Measurements from ENCODE around the gene DDX50. TPM values are rescaled to one million over a fixed set of nuclear protein-coding genes. Genes with fewer than 3 reads are reported as not detected.

The DDX50 gene
- total RNA-seq, 4 donors from 2014 or later: 33.0 to 49.6 (median 47.4) TPM

DNA sequence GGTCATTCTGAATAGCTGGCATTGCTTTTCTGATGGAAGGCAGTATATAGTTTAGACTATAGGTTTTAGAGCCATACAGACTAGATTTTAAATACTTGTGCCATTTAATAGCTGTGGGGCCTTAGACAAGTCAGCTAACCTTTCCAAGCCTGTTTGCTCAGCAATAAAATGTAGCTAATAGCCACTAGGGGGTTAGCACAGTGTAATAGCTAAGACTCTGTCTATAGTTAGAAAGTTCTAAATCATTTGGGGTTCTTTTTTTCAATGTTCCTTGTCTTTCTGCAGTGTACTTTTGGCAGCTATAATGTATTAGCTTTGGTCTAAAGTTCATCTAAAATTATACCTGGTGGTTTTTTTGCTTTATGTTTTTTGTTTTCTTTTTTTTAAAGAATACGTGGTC is 80.0 kb downstream of the DDX50 start:
- no peaks in the 10 kb centered on the region for H3K9me3 ChIP-seq
- H3K27ac ChIP-seq (replicated peaks in 1 of 4): no peak overlapping the region
- no peak for TF ChIP-seq EP300 (IDR thresholded peaks at IDR 0.05)
- TF ChIP-seq, protein P1, sequence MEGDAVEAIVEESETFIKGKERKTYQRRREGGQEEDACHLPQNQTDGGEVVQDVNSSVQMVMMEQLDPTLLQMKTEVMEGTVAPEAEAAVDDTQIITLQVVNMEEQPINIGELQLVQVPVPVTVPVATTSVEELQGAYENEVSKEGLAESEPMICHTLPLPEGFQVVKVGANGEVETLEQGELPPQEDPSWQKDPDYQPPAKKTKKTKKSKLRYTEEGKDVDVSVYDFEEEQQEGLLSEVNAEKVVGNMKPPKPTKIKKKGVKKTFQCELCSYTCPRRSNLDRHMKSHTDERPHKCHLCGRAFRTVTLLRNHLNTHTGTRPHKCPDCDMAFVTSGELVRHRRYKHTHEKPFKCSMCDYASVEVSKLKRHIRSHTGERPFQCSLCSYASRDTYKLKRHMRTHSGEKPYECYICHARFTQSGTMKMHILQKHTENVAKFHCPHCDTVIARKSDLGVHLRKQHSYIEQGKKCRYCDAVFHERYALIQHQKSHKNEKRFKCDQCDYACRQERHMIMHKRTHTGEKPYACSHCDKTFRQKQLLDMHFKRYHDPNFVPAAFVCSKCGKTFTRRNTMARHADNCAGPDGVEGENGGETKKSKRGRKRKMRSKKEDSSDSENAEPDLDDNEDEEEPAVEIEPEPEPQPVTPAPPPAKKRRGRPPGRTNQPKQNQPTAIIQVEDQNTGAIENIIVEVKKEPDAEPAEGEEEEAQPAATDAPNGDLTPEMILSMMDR (IDR thresholded peaks at IDR 0.05): no peak
- no peak for TF ChIP-seq POLR2A (IDR thresholded peaks at IDR 0.05; ENCODE audit: low read depth)
- no peak for TF ChIP-seq POLR2AphosphoS5 (IDR thresholded peaks at IDR 0.05)
- H3K36me3 ChIP-seq: peaks cover 57 to 97% (median 82%) of the 10 kb centered on the region in 4 donors
- no peak overlapping the region for H3K4me3 ChIP-seq
- no peak for DNase-seq (ENCODE audit: extremely low spot score)
- no peaks in the 10 kb centered on the region for H3K4me1 ChIP-seq
- intact Hi-C loops (cut with DNase I): loop anchor here (10.0 kb wide), 1 partner anchor 204 kb away; the partner anchor contains the start of gene SUPV3L1
- WGBS: 85% methylated on average over 1 of the region's 1 CpG
- H3K27me3 ChIP-seq: no peaks in the 10 kb centered on the region

DNA sequence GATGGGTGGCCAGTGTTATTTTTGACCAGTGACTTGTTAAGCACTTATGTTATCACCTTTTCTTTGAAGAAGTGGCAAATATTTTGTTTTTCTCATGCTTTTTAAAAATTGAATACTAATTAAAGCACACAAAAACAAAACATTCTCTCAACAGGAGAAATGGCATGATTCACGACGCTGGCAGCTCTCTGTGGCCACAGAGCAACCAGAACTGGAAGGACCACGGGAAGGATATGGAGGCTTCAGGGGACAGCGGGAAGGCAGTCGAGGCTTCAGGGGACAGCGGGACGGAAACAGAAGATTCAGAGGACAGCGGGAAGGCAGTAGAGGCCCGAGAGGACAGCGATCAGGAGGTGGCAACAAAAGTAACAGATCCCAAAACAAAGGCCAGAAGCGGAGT is 81.3 kb downstream of the DDX50 start:
- Histone ChIP-seq H3K36me3 (peaks cover 45 to 84% (median 70%) of the 10 kb centered on the region in 4 donors), H3K4me1 (no peaks in the 10 kb centered on the region), H3K27ac (replicated peaks in 1 of 4) (no peak overlapping the region), H3K27me3 (no peaks in the 10 kb centered on the region), H3K9me3 (no peaks in the 10 kb centered on the region), H3K4me3 (no peak overlapping the region)
- no peak for TF ChIP-seq POLR2A (IDR thresholded peaks at IDR 0.05; ENCODE audit: low read depth)
- TF ChIP-seq, protein P1 (IDR thresholded peaks at IDR 0.05): no peak
- intact Hi-C loops (cut with DNase I): loop anchor here (10.0 kb wide), 1 partner anchor 202 kb away; the partner anchor contains the start of gene SUPV3L1
- 93% methylated on average over 11 of the region's 11 CpGs for WGBS
- peak; percentile 53 for DNase-seq (ENCODE audit: extremely low spot score)

DNA sequence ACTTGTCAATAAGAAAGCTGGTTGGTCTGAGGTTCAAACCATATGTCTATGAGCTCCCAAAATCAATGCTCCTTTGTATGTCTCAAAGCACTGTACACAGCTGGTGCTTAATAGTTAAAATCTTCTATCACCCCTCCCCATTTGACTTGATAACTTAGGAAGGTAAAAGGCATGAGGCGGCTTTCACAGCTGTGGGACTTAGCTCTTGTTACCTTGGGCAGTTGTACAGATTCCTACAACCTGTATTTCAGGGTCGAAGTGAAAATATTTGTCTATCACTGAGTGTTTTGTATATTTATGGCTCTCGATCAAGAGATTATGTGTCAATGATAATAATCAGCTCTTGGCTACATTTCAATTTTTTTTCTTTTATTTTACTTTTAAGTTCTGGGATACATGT is 86.5 kb downstream of the DDX50 start:
- H3K27ac ChIP-seq (replicated peaks in 1 of 4): no peak overlapping the region
- no peak overlapping the region for H3K4me3 ChIP-seq
- peaks cover 11 to 33% (median 23%) of the 10 kb centered on the region in 4 donors for H3K36me3 ChIP-seq
- DNase-seq (ENCODE audit: extremely low spot score): no peak
- no peaks in the 10 kb centered on the region for H3K27me3 ChIP-seq
- no peaks in the 10 kb centered on the region for H3K9me3 ChIP-seq
- no peak for TF ChIP-seq POLR2AphosphoS5 (IDR thresholded peaks at IDR 0.05)
- TF ChIP-seq, protein P1 (IDR thresholded peaks at IDR 0.05): no peak
- no peak for TF ChIP-seq EP300 (IDR thresholded peaks at IDR 0.05)
- TF ChIP-seq POLR2A (IDR thresholded peaks at IDR 0.05; ENCODE audit: low read depth): no peak
- 86% methylated on average over 3 of the region's 3 CpGs for WGBS
- intact Hi-C loops (cut with DNase I): loop anchor here (10.0 kb wide), 1 partner anchor 197 kb away; the partner anchor contains the start of gene SUPV3L1
- H3K4me1 ChIP-seq: peaks cover 35 to 44% (median 39%) of the 10 kb centered on the region in 4 donors

DNA sequence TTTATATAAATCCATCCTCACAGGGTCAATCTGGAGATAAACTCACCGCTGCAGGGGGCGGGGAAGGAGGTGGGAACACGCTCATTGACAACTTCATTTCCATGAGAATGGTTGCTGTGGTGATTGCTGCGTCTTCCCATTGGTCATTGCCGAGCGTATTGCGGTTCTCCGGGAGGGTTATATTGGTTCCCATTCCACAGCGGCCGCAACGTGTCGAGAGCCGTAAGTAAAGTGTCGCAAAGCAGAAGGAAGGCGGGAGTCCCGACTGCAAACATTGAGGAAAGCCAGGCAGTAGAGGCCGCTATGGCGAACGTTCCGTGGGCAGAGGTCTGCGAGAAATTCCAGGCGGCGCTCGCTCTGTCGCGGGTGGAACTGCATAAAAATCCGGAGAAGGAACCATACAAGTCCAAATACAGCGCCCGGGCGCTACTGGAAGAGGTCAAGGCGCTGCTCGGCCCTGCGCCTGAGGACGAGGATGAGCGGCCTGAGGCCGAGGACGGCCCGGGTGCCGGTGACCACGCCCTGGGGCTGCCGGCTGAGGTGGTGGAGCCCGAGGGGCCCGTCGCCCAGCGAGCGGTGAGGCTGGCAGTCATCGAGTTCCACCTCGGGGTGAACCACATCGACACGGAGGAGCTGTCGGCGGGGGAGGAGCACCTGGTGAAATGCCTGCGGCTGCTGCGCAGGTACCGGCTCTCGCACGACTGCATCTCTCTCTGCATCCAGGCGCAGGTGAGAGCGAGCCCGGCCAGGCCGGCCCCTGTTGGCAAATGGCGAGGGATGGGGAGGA is 87.6 kb downstream of the DDX50 start, which contains the start of gene KIFBP:
Gene KIFBP, plus strand, starts transcription at position 274 of the 787 bp plus-strand sequence. Its CDS starts 30 bp downstream, at position 304.
- H3K4me3 ChIP-seq: peak within 1 kb of the TSS; percentile 75 to 97 (median 80)
- TF ChIP-seq, protein P1 (IDR thresholded peaks at IDR 0.05): peak; percentile 39 to 52 (median 52)
- TF ChIP-seq EP300 (IDR thresholded peaks at IDR 0.05) (no peak), POLR2A (IDR thresholded peaks at IDR 0.05; ENCODE audit: low read depth) (peak; percentile 32), POLR2AphosphoS5 (IDR thresholded peaks at IDR 0.05) (peak; percentile 97 to 98)
- no peaks in the 10 kb centered on the region for H3K27me3 ChIP-seq
- H3K27ac ChIP-seq (replicated peaks in 1 of 4): peak within 1 kb of the TSS; percentile 84 to 89 (median 88)
- H3K9me3 ChIP-seq: no peaks in the 10 kb centered on the region
- WGBS: 0% methylated on average over 33 of the region's 62 CpGs
- intact Hi-C loops (cut with DNase I): loop anchor here (10.0 kb wide), 1 partner anchor 196 kb away; the partner anchor contains the start of gene SUPV3L1
- H3K36me3 ChIP-seq: peaks cover 6 to 22% (median 13%) of the 10 kb centered on the region in 4 donors
- H3K4me1 ChIP-seq: peaks cover 44 to 55% (median 50%) of the 10 kb centered on the region in 4 donors
- DNase-seq (ENCODE audit: extremely low spot score): peak; percentile 98
